SH-SY5Y (cell line): ENCODE data around the gene TXNDC16.

Experiments used
- GATA2 ChIP-seq: IDR thresholded peaks from 2 replicates; pipeline ENCODE4 v1.6.1; 2011; ENCODE audit warnings: mild to moderate bottlenecking, low read depth, low read length
- GATA3 ChIP-seq: IDR thresholded peaks from 2 replicates; pipeline ENCODE4 v1.6.1; 2011; ENCODE audit warnings: low read depth, mild to moderate bottlenecking, low read length, moderate library complexity

TXNDC16 gene

GRCh38 chr14:52552063-52552988 is at the start of gene TXNDC16, which contains the start of gene GPR137C:
Gene TXNDC16, minus strand, starts transcription at chr14:52552505. Its CDS starts 8,948 bp downstream, at chr14:52543557.
Gene GPR137C, plus strand, starts transcription at chr14:52552836. Its CDS starts 312 bp downstream, at chr14:52553148.
- no peak for TF ChIP-seq GATA3
- TF ChIP-seq GATA2: no peak

GRCh38 chr14:52599974-52600373 is 47.7 kb upstream of the TXNDC16 start:
- TF ChIP-seq GATA2 (no peak), GATA3 (no peak)

- TF ChIP-seq GATA3: no peak
- TF ChIP-seq GATA2: no peak
Observed at GRCh38 chr14:52598568-52598967, 46.3 kb upstream of the TXNDC16 start.

GRCh38 chr14:52596861-52597260 is 44.6 kb upstream of the TXNDC16 start:
- TF ChIP-seq GATA2: no peak
- TF ChIP-seq GATA3: no peak

GRCh38 chr14:52596320-52596719 is 44.0 kb upstream of the TXNDC16 start:
- TF ChIP-seq GATA3: no peak

GRCh38 chr14:52590318-52590717 is 38.0 kb upstream of the TXNDC16 start:
- TF ChIP-seq GATA2: no peak
- no peak for TF ChIP-seq GATA3

GRCh38 chr14:52589646-52590045 is 37.3 kb upstream of the TXNDC16 start:
- no peak for TF ChIP-seq GATA2
- TF ChIP-seq GATA3: no peak

- TF ChIP-seq GATA3 (no peak), GATA2 (no peak)
Observed at GRCh38 chr14:52583544-52583943, 31.2 kb upstream of the TXNDC16 start.

- TF ChIP-seq GATA2: no peak
- no peak for TF ChIP-seq GATA3
Observed at GRCh38 chr14:52575858-52576257, 23.6 kb upstream of the TXNDC16 start.

- TF ChIP-seq GATA2: no peak
- no peak for TF ChIP-seq GATA3
Observed at GRCh38 chr14:52563120-52563519, 10.8 kb upstream of the TXNDC16 start.

GRCh38 chr14:52558688-52559087 is 6.4 kb upstream of the TXNDC16 start:
- TF ChIP-seq GATA2 (no peak), GATA3 (no peak)

GRCh38 chr14:52553671-52554575 is 1.6 kb upstream of the TXNDC16 start:
- TF ChIP-seq GATA2 (no peak), GATA3 (no peak)

- TF ChIP-seq GATA2: no peak
- no peak for TF ChIP-seq GATA3
Observed at GRCh38 chr14:52553002-52553670, 831 bp upstream of the TXNDC16 start.

- TF ChIP-seq GATA3: no peak
- TF ChIP-seq GATA2: no peak
Observed at GRCh38 chr14:52551696-52552062, 626 bp downstream of the TXNDC16 start.
